ENCODE data around the gene FBLN2.
A peak's percentile ranks its signal among the peaks of the same experiment; 100 is the strongest.

FBLN2 gene

GRCh38 chr3:13605555-13605954, 56.6 kb downstream of the FBLN2 start:
- no peak for DNase-seq (ENCODE audit: low spot score)

GRCh38 chr3:13607821-13608597, 59.1 kb downstream of the FBLN2 start:
- DNase-seq (ENCODE audit: low spot score): peak; percentile 56

- no peak for DNase-seq (ENCODE audit: low spot score)
Observed at GRCh38 chr3:13608969-13609725, 60.2 kb downstream of the FBLN2 start.

- DNase-seq (ENCODE audit: low spot score): no peak
Observed at GRCh38 chr3:13610006-13610570, 61.2 kb downstream of the FBLN2 start.

- no peak for DNase-seq (ENCODE audit: low spot score)
Observed at GRCh38 chr3:13611221-13611620, 62.3 kb downstream of the FBLN2 start.

GRCh38 chr3:13612829-13613228, 63.9 kb downstream of the FBLN2 start:
- no peak for DNase-seq (ENCODE audit: low spot score)

- no peak for DNase-seq (ENCODE audit: low spot score)
Observed at GRCh38 chr3:13613343-13614190, 64.6 kb downstream of the FBLN2 start.

- no peak for DNase-seq (ENCODE audit: low spot score)
Observed at GRCh38 chr3:13614607-13615006, 65.7 kb downstream of the FBLN2 start.

GRCh38 chr3:13615019-13615528, 66.1 kb downstream of the FBLN2 start:
- no peak for DNase-seq (ENCODE audit: low spot score)

GRCh38 chr3:13616359-13616758, 67.4 kb downstream of the FBLN2 start:
- DNase-seq (ENCODE audit: low spot score): no peak

GRCh38 chr3:13617097-13617738, 68.3 kb downstream of the FBLN2 start:
- no peak for DNase-seq (ENCODE audit: low spot score)

- DNase-seq (ENCODE audit: low spot score): no peak
Observed at GRCh38 chr3:13617981-13618380, 69.1 kb downstream of the FBLN2 start.

- DNase-seq (ENCODE audit: low spot score): no peak
Observed at GRCh38 chr3:13618836-13619235, 69.9 kb downstream of the FBLN2 start.

GRCh38 chr3:13619661-13620230, 70.8 kb downstream of the FBLN2 start:
- no peak for DNase-seq (ENCODE audit: low spot score)

GRCh38 chr3:13620281-13620680, 71.4 kb downstream of the FBLN2 start:
- no peak for DNase-seq (ENCODE audit: low spot score)

- DNase-seq (ENCODE audit: low spot score): no peak
Observed at GRCh38 chr3:13620776-13621365, 71.9 kb downstream of the FBLN2 start.

GRCh38 chr3:13621381-13622221, 72.7 kb downstream of the FBLN2 start:
- no peak for DNase-seq (ENCODE audit: low spot score)

GRCh38 chr3:13622356-13622755, 73.4 kb downstream of the FBLN2 start:
- DNase-seq (ENCODE audit: low spot score): no peak

- DNase-seq (ENCODE audit: low spot score): no peak
Observed at GRCh38 chr3:13623101-13623654, 74.3 kb downstream of the FBLN2 start.
